ENCODE measurements around the gene RASSF9.
A peak's percentile ranks its signal among the peaks of the same experiment; 100 is the strongest.

RASSF9 gene

DNA sequence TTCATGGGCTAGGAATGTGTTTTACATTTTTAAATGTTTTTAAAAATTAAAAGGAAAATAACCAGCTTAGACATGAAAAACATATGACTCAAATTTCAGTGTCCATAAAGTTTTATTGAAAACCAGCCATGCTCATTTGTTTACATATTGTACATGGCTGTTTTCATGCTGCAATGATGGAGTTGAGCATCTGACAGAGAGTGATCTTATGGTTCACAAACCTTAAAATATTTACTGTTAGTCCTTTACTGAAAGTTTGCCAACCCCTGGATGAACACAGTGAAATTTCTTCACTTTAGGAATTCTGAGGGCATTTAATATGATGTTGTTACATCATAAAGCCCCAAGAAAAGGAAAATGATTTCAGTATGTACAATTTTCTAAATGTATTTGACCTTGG is 16.1 kb downstream of the RASSF9 start:
- no peak for DNase-seq

DNA sequence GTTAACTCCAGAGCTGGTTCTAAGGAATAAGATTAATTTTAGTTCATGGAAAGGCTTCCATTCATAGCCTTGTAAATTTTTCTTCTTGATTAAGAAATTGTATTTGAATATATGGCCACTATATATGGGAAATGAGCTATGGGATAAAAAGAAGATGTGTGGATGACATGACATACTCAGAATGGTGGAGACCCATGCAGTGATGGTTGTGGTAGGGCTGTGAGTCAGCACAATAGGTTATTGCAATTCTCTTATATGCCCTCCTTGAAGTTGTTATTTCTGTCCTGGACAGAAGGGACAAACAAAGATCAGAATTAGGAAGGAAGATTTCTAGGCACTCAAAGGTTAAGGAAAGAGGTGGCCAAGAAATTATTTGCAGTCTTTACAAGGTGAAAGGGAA is 21.5 kb downstream of the RASSF9 start:
- DNase-seq, result no peak

DNA sequence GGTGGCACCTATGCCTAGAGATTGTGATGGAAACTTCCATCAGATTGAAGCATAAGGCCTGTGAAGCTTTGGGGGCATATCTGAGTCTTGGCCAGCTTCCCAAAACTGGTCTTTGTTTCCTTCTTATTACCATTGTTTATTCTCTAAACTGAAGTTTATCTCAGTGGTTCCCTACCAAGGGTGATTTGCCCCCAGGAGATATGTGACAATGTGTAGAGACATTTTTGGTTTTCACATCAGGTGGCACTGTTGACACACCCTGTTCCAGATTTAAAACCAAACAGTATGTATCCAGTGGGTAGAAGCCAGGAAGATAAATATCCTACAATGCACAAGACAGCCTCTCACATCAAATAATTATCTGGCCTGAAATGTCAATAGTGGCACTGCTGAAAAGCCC is 22.1 kb downstream of the RASSF9 start:
- DNase-seq, result peak; percentile 13

DNA sequence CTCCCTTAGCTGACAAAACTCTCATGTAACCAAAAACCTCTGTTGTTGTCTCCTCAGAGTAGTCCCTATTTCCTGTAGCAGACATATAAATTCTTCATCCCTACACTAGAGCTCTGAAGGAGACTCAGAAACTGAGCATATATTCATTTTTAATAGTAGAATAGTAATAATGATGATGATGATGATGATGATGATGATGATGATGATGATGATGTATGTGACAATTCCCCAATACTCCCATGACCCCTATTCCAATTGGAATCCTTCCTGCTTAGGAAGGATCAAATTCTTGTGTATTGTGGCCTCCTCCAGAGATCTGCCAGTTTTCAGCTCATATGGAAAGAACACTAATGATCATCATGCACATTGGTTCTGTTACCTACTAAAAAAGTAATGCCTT is 26.7 kb downstream of the RASSF9 start:
- DNase-seq, result no peak

DNA sequence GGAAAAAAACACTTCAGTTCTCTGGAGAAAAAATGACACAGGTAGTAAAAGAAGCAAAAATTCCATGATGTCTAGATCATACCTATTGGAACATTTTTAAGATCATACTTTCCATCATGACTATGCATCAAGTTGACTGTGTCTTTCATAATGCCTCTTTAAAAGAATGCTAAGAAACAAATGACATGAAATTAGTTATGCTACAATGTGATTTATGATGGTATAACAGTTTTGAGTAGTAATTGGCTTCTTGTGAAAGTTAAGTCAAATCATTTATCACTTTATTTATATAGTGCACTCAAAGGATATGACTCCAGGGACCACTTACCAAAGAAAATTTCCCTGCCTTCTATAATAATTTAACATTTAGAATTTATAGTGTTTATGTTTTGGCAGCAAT is 28.5 kb downstream of the RASSF9 start:
- no peak for DNase-seq

DNA sequence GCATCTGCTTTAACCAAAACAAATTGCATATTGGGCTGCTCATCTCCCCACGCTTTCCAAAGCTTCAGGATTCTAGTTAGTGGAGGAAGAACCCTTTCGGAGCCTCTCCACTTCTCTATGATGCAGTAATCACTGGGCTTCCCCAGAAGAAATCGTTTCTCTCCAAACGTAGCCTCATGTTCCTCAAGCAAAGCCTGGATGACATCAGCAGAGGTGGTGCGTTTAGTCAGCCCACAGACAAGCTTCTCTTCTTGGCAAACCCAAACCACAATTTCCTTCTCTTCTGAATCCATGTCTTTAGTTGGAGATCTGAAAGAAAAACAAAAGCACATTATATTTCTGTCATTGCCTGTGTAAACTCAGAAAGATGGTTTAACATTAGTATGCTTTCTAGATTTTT is 30.6 kb downstream of the RASSF9 start:
- no peak for DNase-seq

DNA sequence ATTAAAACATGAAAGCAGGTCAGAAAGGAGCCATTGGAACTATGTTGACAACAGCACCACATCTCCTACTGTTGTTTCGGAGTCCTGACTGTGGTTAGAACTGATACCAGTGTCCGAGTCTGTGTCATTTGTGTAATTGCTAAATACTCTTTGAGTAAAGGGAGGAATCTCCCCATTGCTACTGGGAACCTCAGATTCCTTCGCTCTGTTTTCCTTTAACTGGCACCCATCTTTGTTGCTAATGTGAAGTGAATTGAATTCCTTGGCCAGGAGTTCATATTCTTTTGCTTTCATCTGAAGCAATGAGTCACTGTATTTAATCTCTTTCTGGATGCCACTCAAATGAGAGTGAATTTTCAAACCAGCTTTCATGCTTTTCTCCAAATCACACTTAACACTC is 31.5 kb downstream of the RASSF9 start:
- DNase-seq, result no peak

DNA sequence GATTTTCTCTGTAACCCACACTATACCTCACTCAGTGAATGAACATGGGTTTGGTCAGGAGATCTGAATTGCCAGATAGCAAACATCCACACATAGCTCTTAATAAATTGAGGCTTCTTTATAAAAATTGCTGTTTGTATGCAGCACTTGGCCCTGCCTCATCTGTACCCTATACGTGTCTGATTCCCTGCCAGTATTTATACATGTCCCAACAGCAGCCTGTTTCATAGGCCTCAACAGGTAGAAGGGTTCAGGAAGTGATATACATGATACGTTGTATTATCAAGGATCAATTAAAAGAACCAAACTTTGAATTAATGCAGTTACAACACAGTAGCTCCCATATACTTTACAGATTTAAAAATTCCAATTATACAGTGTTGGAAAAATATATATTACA is 32.3 kb downstream of the RASSF9 start:
- no peak for DNase-seq

DNA sequence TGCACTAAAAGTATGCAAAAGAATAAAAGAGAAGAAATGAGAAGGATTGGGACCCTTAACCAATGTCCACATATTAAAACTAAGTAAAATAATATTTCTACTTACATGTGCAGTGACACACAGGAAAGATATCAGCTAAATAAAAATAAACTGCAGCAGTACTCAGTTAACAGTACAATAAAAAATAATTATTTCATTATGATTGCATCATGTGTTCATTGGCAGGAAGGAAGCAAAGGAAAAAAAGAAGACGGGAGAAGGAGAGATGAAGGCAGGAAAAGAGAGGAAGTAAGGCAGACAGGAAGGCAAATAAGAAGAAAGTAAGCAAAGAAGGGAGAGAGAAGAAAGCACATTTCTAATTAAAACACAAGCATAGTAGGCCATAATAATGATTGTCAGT is 33.0 kb downstream of the RASSF9 start:
- no peak for DNase-seq

DNA sequence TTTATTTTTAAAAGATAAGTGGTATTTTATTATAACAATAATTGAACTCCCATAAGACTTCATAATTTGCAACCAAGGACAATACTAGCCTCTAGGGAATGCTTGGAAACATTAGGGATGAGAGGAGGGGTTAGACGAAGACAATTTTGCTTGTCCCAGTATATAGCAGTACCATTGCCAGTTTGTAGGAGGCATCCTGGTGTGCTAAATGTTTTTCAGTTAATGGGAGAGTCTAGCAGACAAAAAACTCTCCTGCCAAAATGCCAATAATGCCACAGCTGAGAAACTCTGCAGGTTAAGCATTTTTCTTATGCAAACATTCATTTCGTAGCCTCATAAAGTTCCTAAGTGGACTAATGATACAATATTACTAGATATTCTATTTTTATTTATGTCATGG is 38.1 kb downstream of the RASSF9 start:
- DNase-seq, result no peak

DNA sequence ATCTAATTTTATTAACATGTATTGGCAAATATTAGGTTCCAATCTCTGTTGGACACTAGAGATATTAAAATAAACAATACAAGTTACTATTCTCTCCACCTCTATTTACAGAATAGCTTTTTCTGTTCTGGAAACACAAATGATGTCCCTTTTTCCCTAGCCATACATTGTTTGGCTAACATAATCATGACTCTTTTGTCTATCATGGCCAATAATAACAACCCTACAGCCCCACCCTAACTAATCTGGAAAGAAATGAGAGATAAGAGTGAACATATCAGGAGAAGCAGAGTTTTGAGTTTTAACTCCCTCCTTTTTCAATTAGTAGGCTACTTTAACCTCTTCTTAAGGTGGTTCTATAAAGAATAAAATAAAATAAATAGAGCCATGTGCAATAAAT is 40.2 kb downstream of the RASSF9 start:
- no peak for DNase-seq

DNA sequence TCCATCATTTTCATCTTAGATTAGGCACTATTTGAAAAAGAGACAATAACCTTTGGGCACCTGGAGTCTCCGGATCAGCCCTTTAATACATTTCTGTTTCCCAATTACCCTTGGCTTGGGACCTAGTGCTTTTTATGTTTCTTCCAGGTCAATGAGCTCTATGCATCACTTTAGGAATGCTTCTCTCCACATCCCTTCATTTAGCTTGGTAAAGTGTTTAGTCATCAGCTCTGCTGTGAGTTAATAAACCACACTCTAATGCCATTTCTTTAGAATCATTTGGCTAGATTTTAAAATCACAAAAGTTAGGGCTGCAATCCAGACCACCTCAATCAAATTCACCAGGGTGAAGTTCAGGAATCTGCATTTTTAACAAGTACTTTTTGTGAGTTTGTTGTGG is 41.7 kb downstream of the RASSF9 start:
- DNase-seq, result no peak

DNA sequence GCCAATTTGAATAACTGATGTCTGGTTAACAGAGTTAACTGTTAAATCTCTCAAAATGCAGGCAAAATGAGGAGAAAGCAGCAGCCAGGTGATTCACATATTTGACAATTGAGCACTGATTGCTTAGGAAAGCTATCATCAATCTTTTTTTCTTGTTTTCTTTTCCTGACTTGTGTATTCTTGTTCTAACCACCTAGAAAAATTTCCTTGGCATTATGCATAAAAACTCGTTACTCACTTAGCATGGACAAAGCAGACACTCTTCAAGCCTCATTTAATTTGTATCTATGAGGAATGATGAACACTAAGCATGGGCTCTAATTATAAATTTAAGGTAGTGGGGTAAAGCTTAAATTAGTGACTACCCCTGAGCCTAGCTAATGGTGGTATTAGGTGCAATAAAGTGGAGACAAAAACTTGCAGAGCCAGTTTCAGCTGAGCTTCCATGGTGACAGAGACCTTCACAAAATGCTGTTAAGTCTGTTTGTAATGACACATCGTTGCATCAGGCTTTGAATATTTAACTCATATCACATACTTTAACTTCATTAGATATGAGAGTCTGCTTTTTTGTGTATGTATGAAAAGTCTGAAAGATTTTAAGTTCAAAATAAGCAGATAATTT is 52.0 kb downstream of the RASSF9 start:
- DNase-seq, result peak; percentile 40

DNA sequence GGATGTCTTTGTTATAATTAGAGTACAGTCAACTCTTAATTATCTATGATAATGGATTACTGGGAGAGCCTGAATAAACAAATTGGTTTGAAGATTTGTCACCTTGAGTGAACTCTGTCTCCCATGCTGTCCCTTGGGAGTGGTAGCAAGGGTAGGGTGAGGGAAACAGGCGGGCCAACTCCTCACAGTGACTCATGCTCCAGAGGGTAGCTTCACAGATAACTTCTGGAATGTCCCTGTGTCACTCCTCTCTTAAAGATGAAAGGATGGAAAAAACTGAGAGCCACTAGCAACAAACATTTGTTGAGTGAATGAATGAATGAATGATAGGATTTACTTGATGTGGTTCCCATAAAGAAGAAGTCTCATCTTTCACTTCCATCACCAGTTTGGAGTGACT is 53.5 kb downstream of the RASSF9 start:
- no peak for DNase-seq

DNA sequence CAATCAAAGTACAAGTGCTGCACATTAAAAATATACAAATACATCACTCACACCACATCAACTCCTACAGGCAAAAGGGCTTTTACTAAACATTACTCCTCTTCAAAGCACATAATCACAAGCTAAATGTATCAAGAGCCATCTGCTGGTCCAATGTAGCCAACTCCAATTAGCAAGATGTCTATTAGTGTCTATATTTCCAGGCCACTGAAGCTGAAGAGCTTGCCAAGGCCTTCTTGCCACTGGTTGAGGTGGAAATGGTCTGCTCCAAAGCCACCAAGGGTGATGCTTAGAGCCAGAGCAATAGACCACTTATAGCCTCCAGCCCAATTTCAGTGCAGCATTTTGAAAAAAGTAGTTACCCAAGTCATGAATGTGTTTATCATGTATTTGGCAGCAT is 54.4 kb downstream of the RASSF9 start:
- peak; percentile 49 for DNase-seq

DNA sequence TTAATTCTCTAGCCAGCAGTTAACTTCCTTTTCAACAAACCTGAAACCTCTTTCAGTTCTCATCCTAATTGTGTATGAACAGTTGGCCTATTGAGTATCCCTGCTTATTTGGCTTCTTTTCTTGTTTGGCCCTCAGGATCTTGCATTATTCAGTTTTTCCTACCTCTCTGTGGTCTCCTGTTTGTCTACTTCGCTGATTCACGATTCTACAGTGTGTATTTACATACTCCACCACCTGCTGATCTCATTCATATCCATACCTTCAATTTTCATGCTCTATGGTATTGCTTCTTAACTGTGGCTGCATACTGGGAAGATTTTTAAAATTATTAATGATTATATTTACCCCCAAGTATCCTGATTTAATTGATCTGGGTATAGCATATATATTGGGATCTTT is 56.4 kb downstream of the RASSF9 start:
- DNase-seq, result peak; percentile 60

DNA sequence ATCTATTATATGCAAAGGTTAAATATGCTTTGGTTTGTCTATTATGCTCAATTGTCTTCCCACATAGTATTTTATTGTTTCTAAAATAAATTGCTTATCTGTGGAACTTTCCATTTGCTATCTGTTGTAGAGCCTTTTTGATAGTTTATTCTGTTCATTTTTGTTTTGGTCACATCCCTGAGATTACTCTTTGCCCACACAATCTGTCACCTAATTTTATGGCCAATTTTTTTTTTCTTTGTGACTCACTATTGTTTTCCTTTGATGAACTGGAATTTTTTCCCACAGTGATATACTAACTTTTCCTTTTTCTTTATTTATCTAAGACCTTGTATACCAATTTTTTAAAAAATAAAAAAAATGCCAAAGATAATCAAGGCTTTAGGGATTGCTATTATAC is 61.1 kb downstream of the RASSF9 start:
- DNase-seq, result no peak

DNA sequence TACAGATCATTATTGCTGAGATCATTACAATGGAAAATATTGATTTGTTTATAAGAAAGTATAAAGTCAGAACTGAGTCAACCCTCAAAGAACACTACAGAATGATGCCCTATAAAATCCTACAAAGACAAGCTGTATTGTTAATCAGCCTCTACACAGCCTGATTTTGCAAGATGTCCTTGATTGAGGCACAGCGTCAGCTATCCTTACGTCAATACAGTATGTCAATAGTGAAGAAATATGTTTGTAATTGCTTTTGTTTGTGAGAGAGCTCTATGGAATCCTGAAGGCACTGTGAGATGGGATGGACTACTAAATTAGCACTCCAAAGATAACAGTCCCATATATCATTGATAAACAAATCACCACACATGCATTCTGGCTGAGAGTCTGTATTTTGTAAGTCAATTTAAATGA is 70.7 kb downstream of the RASSF9 start:
- DNase-seq, result no peak

DNA sequence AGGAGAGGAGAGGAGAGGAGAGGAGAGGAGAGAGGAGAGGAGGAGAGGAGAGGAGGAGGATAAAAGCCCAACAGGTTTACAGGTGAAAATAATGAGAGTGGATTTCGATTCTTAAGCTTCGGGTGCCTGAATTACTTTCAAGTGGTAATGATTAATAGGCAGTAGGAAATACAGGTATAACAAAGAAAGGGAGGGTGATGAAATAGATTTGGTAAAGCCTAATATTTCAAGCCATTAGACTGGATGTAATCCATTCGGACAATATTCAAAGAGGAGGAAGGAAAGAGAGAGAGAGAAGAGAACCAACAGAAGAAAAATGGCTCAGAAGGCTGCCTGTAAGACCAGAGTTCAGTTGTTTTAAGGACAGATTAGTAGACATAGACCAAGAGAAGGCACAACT is 76.6 kb downstream of the RASSF9 start:
- DNase-seq, result no peak

DNA sequence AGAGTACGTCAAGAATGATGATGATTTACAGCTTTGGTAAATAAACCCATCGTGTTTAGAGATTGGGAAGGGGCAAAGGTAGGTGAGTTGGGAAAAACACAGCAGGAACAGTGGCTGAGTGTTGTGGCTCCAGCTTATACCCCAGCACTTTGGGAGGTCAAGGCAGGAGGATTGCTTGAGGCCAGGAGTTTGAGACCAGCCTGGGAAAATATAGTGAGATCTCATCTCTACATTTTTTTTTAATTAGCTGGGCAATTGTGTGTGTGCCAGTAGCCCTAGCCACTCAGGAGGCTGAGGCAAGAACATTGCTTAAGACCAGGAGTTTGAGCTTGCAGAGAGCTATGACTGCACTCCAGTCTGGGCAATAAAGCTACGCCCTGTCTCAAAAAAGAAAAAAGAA is 77.1 kb downstream of the RASSF9 start:
- DNase-seq, result no peak

DNA sequence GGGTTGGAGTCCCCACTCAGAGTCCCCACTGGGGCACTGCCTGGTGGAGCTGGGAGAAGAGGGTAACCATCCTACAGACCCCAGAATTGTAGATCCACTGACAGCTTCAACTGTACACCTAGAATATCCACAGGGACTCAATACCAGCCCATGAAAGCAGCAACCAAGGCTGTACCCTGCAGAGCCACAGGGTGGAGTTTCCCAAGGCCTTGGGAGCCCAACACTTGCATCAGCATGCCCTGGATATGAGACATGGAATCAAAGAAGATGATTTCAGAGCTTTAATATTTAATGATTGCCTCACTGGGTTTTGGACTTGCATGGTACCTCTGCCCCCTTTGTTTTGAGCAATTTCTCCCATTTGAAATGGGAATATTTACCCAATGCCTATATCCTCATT is 80.4 kb downstream of the RASSF9 start:
- DNase-seq, result no peak
